GM12878 (cell line): ENCODE results near the gene EMP2. TPM values are rescaled to one million over a fixed set of nuclear protein-coding genes. Genes with fewer than 3 reads are reported as not detected.

Source experiments
- ATAC-seq: fragments of 200-7000 bp; cut with Tn5 transposase; 3 replicates; pipeline ENCODE4 v1.9.1; 2020; ENCODE audit warnings: mild to moderate bottlenecking, moderate library complexity
- BruUV-seq: library from RNA; stranded (reverse); fragments of 400-500 nt; replicated peaks from 2 replicates; lab custom pipeline; 2021; lab: Mats Ljungman, UMichigan
- CTCF ChIA-PET: fragments of 300-600 bp; sonication (Branson Sonifier 250); formaldehyde crosslinking; extraction: SDS; loops from one replicate; lab custom pipeline; 2021; ENCODE audit warnings: inconsistent platforms; lab: Yijun Ruan, JAX
- POLR2A ChIA-PET: fragments of 350-600 bp; formaldehyde crosslinking; extraction: SDS; loops from one replicate; lab custom pipeline; 2021; ENCODE audit warnings: inconsistent platforms; lab: Charles Lee
- RAD21 ChIA-PET: fragments of 300-600 bp; sonication (Branson Sonifier 250); formaldehyde crosslinking; loops from one replicate; lab custom pipeline; 2023; ENCODE audit warnings: antibody characterized with exemption; ENCODE audit not compliant: unreplicated experiment; lab: Charles Lee
- SMC1A ChIA-PET: fragments of 300-600 bp; sonication (Branson Sonifier 250); formaldehyde crosslinking; loops from one replicate; lab custom pipeline; 2023; ENCODE audit not compliant: unreplicated experiment, uncharacterized antibody; lab: Charles Lee
- DNase-seq: peaks from one replicate; pipeline ENCODE4 v3.0.0-alpha.2; 2011; ENCODE audit warnings: low read depth, low spot score
- FAIRE-seq: peaks from 3 replicates; lab custom pipeline; 2011; peaks lifted over from hg19 to GRCh38; lab: Jason Lieb, UNC
- H2AFZ ChIP-seq: 2 replicates; pipeline ENCODE4 v1.6.0; 2011; ENCODE audit warnings: low read depth, low read length, control low read depth; ENCODE audit not compliant: control insufficient read depth
- H3K27ac ChIP-seq: 2 replicates; pipeline ENCODE4 v1.5.1; 2011; ENCODE audit warnings: control low read depth; ENCODE audit not compliant: control insufficient read depth, insufficient read depth
- H3K27me3 ChIP-seq, 2 experiments: replicated peaks in 1 of 2; 2 replicates each; pipeline versions ENCODE4 v1.6.0 to v1.6.1; 2011; ENCODE audit warnings: low read length in 1 of 2; ENCODE audit not compliant: control insufficient read depth in 2 of 2, insufficient read depth in 2 of 2
- H3K36me3 ChIP-seq, 2 experiments: 2 replicates each; pipeline ENCODE4 v1.5.1; 2011; ENCODE audit warnings: low read length in 1 of 2; ENCODE audit not compliant: control insufficient read depth in 2 of 2, insufficient read depth in 2 of 2
- H3K4me1 ChIP-seq: 2 replicates; pipeline ENCODE4 v1.6.1; 2011; ENCODE audit warnings: mild to moderate bottlenecking, low read length, moderate library complexity, mixed read lengths; ENCODE audit not compliant: control insufficient read depth, insufficient read depth
- H3K4me2 ChIP-seq: 2 replicates; pipeline ENCODE4 v1.6.0; 2011; ENCODE audit warnings: control low read depth; ENCODE audit not compliant: control insufficient read depth, insufficient read depth
- H3K4me3 ChIP-seq: fragments of 200-600 bp; sonication (generic); 2 replicates; pipeline ENCODE4 v1.5.1; 2016
- H3K79me2 ChIP-seq: 2 replicates; pipeline ENCODE4 v1.6.0; 2011; ENCODE audit warnings: low read length; ENCODE audit not compliant: control insufficient read depth, insufficient read depth
- H3K9ac ChIP-seq: 2 replicates; pipeline ENCODE4 v1.8.0; 2011; ENCODE audit warnings: low read length, control low read depth, mixed read lengths; ENCODE audit not compliant: control insufficient read depth, insufficient read depth
- H3K9me3 ChIP-seq: replicated peaks from 3 replicates; pipeline ENCODE4 v1.5.1; 2011; ENCODE audit warnings: mild to moderate bottlenecking, low read length; ENCODE audit not compliant: control insufficient read depth, insufficient read depth
- H4K20me1 ChIP-seq: 2 replicates; pipeline ENCODE4 v1.6.0; 2011; ENCODE audit not compliant: control insufficient read depth, insufficient read depth
- CTCF ChIP-seq, 3 experiments: IDR thresholded peaks in 2 of 3; conservative IDR thresholded peaks in 1 of 3; 2 replicates each; pipeline ENCODE4 v1.5.1; 2011; ENCODE audit warnings: low read depth in 3 of 3, low read length in 3 of 3, mild to moderate bottlenecking in 3 of 3, control low read depth in 2 of 3, moderate library complexity in 2 of 3, inconsistent platforms in 1 of 3, mixed read lengths in 1 of 3; ENCODE audit not compliant: control insufficient read depth in 2 of 3, insufficient read depth in 1 of 3; ENCODE audit errors: extremely low read depth in 1 of 3
- IRF5 ChIP-seq: fragments of 450-650 bp; IDR thresholded peaks from 2 replicates; pipeline ENCODE4 v1.6.1; 2017; ENCODE audit warnings: borderline replicate concordance
- MXI1 ChIP-seq: fragments of 150-350 bp; IDR thresholded peaks from 2 replicates; pipeline ENCODE4 v1.6.1; 2011; ENCODE audit warnings: low read depth, mild to moderate bottlenecking, inconsistent platforms, low read length, improper control_type of control experiment
- NFIC ChIP-seq: IDR thresholded peaks from 2 replicates; pipeline ENCODE4 v1.6.1; 2012; ENCODE audit warnings: low read depth, mild to moderate bottlenecking, inconsistent platforms, low read length, moderate library complexity
- PAX5 ChIP-seq: IDR thresholded peaks from 2 replicates; pipeline ENCODE4 v1.6.1; 2011; ENCODE audit warnings: low read depth, low read length, borderline replicate concordance
- PKNOX1 ChIP-seq: fragments of 450-650 bp; IDR thresholded peaks from 2 replicates; pipeline ENCODE4 v1.6.1; 2016; ENCODE audit warnings: mild to moderate bottlenecking
- SRF ChIP-seq, 2 experiments: IDR thresholded peaks; 2 replicates each; pipeline ENCODE4 v1.6.1; 2011; ENCODE audit warnings: low read depth in 2 of 2, low read length in 2 of 2, mild to moderate bottlenecking in 1 of 2, moderate library complexity in 1 of 2
- SUPT20H ChIP-seq: IDR thresholded peaks from 2 replicates; pipeline ENCODE4 v1.6.1; 2011; ENCODE audit warnings: low read depth, mild to moderate bottlenecking, low read length, moderate library complexity, borderline replicate concordance; ENCODE audit not compliant: control insufficient read depth
- USF2 ChIP-seq: IDR thresholded peaks from 2 replicates; pipeline ENCODE4 v1.6.1; 2011; ENCODE audit warnings: low read depth, low read length, improper control_type of control experiment, borderline replicate concordance
- ZNF207 ChIP-seq: fragments of 450-650 bp; IDR thresholded peaks from 2 replicates; pipeline ENCODE4 v1.6.1; 2014; ENCODE audit warnings: antibody characterized with exemption, mild to moderate bottlenecking, borderline replicate concordance
- ZNF622 ChIP-seq: fragments of 450-650 bp; IDR thresholded peaks from 2 replicates; pipeline ENCODE4 v1.6.1; 2017; ENCODE audit warnings: mild to moderate bottlenecking, inconsistent platforms
- WGBS: methylation state at CpG from one replicate; pipeline ENCODE4 v1.1.6; 2016; ENCODE audit warnings: low lambda C conversion rate; ENCODE audit not compliant: insufficient replicate concordance, insufficient coverage; ENCODE audit errors: missing lambda C conversion rate; 5-methylcytosine and 5-hydroxymethylcytosine counted together
- in situ Hi-C: fragments of 300-500 bp; cut with MboI; formaldehyde crosslinking; loops from 9 replicates; pipeline ENCODE4 v1.14.3; 2018; ENCODE audit warnings: mixed read lengths
- intact Hi-C: fragments of 100-400 bp; cut with micrococcal nuclease; formaldehyde crosslinking; loops from one replicate; pipeline ENCODE4 v1.14.2; 2022; ENCODE audit not compliant: unreplicated experiment
- polyA plus RNA-seq, 11 experiments: library from polyadenylated mRNA; depleted of rRNA in 4 of 11; unstranded in 6 of 11; stranded (reverse) in 5 of 11; fragments of >200 nt; fragmentation: Nextera tagmentation in 4 of 11; fragmentation: Illumina TruSeq in 1 of 11; extraction: Ambion mirVana in 4 of 11; extraction: Trizol in 1 of 11; gene quantifications; 1 replicate in 1 of 11; 2 replicates in 10 of 11; pipeline versions ENCODE4 v1.2.1 to v1.2.3, GENCODE V29; 2011 to 2016; ENCODE audit warnings: inconsistent platforms in 2 of 11, missing spikeins in 2 of 11, low read depth in 1 of 11
- total RNA-seq, 4 experiments: library from RNA; depleted of rRNA in 3 of 4; stranded (reverse); fragments of >200 nt in 3 of 4; fragmentation: Illumina TruSeq in 1 of 4; extraction: Trizol in 1 of 4; gene quantifications; 2 replicates each; pipeline versions ENCODE4 v1.2.1 to v1.2.3, GENCODE V29; 2013 to 2021

EMP2 gene
- total and polyA plus RNA-seq, 10 of the 15 experiments (the other 5 are each of a cell fraction or from before 2014, with no cell fraction given) = 0.41 to 10.4 (median 3.8) TPM

- CTCF ChIA-PET = interaction anchor here (0.8 kb wide), 1 partner anchor 17 kb away, joined by 3 read pairs; no protein-coding TSS in a partner anchor
- Histone ChIP-seq H2AFZ (no peak overlapping the region), H3K36me3 (no peaks in the 10 kb centered on the region), H3K4me1 (no peaks in the 10 kb centered on the region), H4K20me1 (no peaks in the 10 kb centered on the region), H3K27me3 (peaks cover 0 to 3% of the 10 kb centered on the region in 2 experiments; a peak in 2 of 4 replicates), H3K4me3 (no peak overlapping the region), H3K27ac (no peak overlapping the region), H3K79me2 (no peaks in the 10 kb centered on the region), H3K9ac (no peak overlapping the region), H3K9me3 (no peaks in the 10 kb centered on the region), H3K4me2 (no peak overlapping the region)
- SMC1A ChIA-PET = no interaction called here
- POLR2A ChIA-PET = no interaction called here
- RAD21 ChIA-PET = no interaction called here
- intact Hi-C loops (no loop called here), in situ Hi-C loops (no loop called here)
- no peak for FAIRE-seq
- BruUV-seq = no TSS peak
- WGBS = 33% methylated on average over 3 of the region's 3 CpGs
- no peak for ATAC-seq
- DNase-seq = no peak
- no peak for TF ChIP-seq ZNF207
- no peak for TF ChIP-seq SRF (IDR thresholded peaks at IDR 0.05; ENCODE audit: low read depth in 2 of 2, low read length in 2 of 2)
- TF ChIP-seq PKNOX1 = no peak
- no peak for TF ChIP-seq ZNF622
- TF ChIP-seq MXI1 = no peak
- no peak for TF ChIP-seq SUPT20H
- TF ChIP-seq USF2 = no peak
- no peak for TF ChIP-seq IRF5
- TF ChIP-seq CTCF (IDR thresholded peaks at IDR 0.05 in 2 of 3, conservative IDR thresholded peaks at IDR 0.05 in 1 of 3; ENCODE audit: control insufficient read depth in 2 of 3, extremely low read depth in 1 of 3, insufficient read depth in 1 of 3, low read depth in 3 of 3, low read length in 3 of 3) = no peak
- no peak for TF ChIP-seq NFIC
- no peak for TF ChIP-seq PAX5
Measured at GRCh38 chr16:10572611-10573010, 7.8 kb downstream of the EMP2 start.
